Measurements from ENCODE around the gene CDKN2A. TPM values are rescaled to one million over a fixed set of nuclear protein-coding genes. Genes with fewer than 3 reads are reported as not detected.
"Not testable (repeated sequence)": the region's sequence is repeated elsewhere in the genome, so short reads cannot be mapped to it uniquely, and the experiment has no call there.

CDKN2A gene
- total RNA-seq, 1 experiment from 2014 or later: not detected

- DNase-seq (ENCODE audit: low spot score): no peak
Observed at GRCh38 chr9:21982391-21982790, 11.8 kb downstream of the CDKN2A start.

GRCh38 chr9:21976334-21976875, 17.8 kb downstream of the CDKN2A start:
- no peak for DNase-seq (ENCODE audit: low spot score)

DNA sequence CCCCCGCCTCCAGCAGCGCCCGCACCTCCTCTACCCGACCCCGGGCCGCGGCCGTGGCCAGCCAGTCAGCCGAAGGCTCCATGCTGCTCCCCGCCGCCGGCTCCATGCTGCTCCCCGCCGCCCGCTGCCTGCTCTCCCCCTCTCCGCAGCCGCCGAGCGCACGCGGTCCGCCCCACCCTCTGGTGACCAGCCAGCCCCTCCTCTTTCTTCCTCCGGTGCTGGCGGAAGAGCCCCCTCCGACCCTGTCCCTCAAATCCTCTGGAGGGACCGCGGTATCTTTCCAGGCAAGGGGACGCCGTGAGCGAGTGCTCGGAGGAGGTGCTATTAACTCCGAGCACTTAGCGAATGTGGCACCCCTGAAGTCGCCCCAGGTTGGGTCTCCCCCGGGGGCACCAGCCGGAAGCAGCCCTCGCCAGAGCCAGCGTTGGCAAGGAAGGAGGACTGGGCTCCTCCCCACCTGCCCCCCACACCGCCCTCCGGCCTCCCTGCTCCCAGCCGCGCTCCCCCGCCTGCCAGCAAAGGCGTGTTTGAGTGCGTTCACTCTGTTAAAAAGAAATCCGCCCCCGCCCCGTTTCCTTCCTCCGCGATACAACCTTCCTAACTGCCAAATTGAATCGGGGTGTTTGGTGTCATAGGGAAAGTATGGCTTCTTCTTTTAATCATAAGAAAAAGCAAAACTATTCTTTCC, 19.3 kb downstream of the CDKN2A start:
- DNase-seq (ENCODE audit: low spot score): no peak

GRCh38 chr9:21974343-21974721, 19.9 kb downstream of the CDKN2A start:
- no peak for DNase-seq (ENCODE audit: low spot score)

- DNase-seq (ENCODE audit: low spot score): no peak
Observed at GRCh38 chr9:21972361-21972760, 21.8 kb downstream of the CDKN2A start.

GRCh38 chr9:21970800-21971640, 23.2 kb downstream of the CDKN2A start:
- DNase-seq (ENCODE audit: low spot score): no peak

DNA sequence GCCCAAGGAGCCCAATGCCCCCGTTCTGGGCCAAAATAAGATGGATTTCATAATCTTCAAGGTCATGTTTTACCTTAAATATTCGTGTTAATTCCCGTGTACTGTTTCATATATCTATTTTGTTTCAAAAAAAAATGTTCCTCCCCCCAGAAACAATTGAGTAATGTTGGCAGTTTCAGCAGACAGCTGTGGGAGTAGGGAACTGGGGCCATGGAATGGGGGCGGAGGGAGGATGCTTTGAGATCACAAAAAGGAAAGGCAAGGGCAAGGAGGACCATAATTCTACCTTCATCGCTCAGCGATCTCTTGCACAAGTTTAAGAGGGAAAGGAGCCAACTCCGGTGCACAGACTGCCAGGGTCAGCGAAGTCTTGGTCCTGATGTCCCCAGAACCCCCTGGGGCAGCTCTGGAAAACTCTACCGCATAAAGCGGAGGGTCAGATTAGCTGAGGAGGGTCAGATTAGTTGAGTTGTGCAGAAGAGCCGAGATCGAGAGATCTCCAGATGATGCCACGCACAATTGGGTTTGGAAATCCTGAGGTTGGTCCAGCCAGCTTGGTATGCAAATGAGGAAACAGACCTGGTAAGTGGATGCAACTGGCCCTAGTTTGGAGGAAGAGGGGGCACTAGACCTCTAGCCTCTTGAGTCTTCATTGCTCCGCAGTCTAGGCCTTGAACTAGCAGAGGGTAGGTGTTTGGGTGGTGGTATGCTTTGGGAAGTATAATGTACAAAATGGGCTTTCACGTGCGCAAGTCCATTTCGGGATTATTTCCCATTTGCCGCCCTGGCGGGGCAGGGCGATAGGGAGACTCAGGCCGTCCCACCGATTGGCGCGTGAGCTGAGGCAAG, 24.0 kb downstream of the CDKN2A start:
- no peak for DNase-seq (ENCODE audit: low spot score)

DNA sequence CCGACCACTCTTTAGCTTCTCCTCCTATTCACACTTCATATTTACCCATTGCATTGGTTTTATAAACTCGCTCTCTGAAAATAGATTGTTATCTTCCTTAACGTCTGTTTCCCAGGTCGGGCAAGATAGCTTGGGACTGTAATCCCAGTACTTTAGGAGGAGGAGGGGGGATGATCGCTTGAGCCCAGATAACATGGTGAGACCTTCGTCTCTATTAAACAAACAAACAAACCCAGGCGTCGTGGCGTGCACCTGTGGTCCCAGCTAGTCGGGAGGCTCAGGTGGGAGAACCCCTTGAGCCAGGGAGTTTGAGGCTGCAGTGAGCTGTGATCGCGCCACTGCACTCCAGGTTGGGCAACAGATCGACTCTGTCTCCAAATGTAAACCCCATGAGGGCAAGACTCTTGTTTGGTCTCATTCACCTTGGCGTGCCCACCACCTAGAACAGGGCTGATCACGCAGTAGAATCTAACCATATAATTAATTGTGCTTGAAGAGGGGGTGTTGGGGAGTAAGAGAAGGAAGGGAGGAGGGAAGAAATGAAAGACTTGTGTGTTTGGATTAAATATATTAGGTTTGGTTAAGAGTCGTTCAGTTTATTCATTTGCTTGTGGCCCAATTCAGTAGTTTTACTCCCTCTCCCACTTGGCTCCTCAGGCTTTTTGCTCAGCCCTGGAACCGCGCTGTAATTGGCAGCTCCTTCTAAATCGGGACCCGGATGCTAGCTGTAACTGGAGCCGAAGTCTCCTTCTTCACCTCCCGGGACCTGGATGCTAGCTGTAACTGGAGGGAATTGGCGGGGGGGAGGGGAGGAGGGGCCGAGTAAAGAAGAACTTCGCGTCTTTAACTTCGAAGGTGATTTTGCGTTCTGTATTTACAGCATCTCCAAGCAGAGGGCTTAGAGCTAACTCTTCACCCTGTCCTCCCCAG, 24.9 kb downstream of the CDKN2A start:
- DNase-seq (ENCODE audit: low spot score): no peak

DNA sequence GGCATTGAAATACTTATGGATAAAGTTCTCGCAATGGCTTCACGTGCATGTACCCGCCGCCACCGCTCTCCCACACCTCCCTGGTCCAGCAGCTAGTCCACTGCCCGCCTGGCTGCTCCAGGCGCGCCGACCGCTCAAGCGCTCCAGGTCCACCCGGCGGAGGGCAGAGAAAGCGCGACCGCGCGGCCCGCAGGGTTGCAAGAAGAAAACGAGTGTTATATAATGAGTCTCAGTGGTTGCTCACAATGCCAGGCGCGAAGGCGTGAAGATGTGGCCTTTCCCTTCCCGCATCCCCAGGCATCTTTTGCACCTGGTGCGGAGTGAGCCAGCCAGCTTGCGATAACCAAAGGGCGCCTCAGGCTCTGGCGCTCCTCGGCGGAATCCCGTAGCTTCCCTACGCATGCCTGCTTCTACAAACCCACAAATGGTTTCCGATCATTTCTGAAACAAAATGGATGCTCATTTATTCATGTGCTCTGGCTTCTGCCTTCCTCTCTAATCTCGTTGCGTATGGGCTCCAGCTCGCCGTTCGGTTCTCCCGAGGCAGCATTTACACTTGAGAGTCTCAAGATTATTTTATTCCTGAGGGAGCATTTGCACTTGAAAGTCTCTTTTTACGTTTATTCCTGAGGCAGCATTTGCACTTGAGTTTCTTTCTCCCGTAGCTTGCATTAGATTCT, 25.7 kb downstream of the CDKN2A start:
- DNase-seq (ENCODE audit: low spot score): no peak

- no peak for DNase-seq (ENCODE audit: low spot score)
Observed at GRCh38 chr9:21967702-21968101, 26.5 kb downstream of the CDKN2A start.

DNA sequence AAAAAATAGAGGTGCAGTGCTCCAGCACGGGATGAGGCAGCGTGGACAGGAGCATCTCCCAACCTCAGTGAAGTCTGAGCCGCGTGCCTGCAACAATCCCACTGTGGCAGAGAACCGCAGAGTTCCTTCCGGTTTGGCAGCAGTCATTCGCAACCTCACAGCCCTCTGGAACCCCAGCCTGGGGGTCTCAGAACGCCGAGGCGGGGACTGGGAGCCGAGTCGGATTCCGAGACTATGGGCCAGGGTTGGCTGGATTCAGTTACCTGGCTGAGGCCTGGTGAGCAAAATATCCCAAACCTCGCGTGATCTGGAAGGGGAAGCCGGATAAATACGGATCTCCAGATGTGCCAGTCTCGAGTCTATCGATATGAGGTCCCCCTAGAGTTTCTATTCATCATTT, 27.0 kb downstream of the CDKN2A start:
- DNase-seq (ENCODE audit: low spot score): no peak

DNA sequence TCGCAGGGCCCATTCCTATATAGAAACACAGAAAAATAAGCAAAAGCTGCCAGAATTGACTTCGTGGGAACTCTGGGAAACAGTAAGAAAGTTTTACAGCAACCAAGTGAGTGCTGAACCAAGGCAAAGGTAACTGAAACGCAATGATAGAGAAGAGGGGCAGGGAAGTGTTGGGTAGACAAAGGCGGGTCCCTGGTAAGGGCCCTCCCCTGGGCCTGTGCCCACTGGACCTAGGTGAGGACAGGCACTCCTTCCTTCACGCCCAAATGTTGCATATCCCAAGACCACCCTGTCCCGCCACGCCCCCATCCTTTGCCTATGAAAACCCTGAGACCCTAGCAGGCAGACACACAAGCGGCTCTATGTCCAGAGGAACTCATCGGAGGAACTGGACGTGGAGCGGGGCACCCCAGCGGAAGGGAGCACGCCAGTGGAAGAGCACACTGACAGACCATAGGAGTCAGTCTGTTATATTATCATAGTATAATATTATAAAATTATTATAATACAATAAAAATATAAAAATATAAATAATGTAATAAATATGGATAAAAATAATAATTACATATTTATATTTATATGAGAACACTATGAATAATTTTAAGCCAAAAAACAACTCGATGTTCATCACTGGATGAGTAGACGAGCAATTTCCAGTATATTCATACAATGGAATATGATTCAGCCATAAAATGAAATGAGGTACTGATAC, 27.9 kb downstream of the CDKN2A start:
- DNase-seq (ENCODE audit: low spot score): no peak

GRCh38 chr9:21965401-21965951, 28.7 kb downstream of the CDKN2A start:
- DNase-seq (ENCODE audit: low spot score): no peak

- no peak for DNase-seq (ENCODE audit: low spot score)
Observed at GRCh38 chr9:21964925-21965385, 29.2 kb downstream of the CDKN2A start.

- DNase-seq (ENCODE audit: low spot score): no peak
Observed at GRCh38 chr9:21961569-21961968, 32.6 kb downstream of the CDKN2A start.

GRCh38 chr9:21959268-21959667, 34.9 kb downstream of the CDKN2A start:
- DNase-seq (ENCODE audit: low spot score): not testable (repeated sequence)

- no peak for DNase-seq (ENCODE audit: low spot score)
Observed at GRCh38 chr9:21958833-21959232, 35.4 kb downstream of the CDKN2A start.

DNA sequence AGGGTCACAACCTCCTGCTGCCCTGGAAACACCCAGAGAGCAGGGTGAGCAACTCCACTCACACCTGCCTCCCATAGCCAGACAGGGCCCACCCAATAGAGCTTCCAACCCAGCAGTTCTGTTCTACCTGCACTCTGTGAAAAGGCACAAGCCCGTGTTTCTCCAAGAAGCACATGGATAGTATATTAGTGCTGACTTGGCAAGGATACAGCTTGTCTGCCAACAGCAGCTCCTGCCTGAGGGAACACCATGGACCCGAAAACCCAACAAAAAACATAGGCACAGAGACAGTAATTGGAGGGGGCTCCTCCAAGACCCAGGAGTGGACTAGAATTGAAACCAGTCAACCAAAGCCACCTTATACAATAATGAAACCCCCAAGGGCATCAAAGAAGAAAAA, 48.6 kb downstream of the CDKN2A start:
- DNase-seq (ENCODE audit: low spot score): no peak

- no peak for DNase-seq (ENCODE audit: low spot score)
Observed at GRCh38 chr9:21943464-21943863, 50.7 kb downstream of the CDKN2A start.
